Stimulated activated CD8-positive, alpha-beta memory T cell treated with anti-CD3 and anti-CD28 coated beads, Interleukin-7, amount 100 ng/mL, for 48 hours (primary cell): Measurements from ENCODE around the gene CYB5R2.

Experiments
- DNase-seq, 2 donors: peaks; one replicate each; pipeline ENCODE4 v3.0.0-alpha.2; 2020; ENCODE audit warnings: low read depth in 1 of 2; ENCODE audit errors: extremely low read depth in 1 of 2

Gene CYB5R2

GRCh38 chr11:7672960-7673723 lies at the start of gene CYB5R2:
TSS of gene CYB5R2 (minus strand) at chr11:7673500. CDS start at chr11:7672825, 675 bp downstream.
- DNase-seq = no peak

- no peak for DNase-seq
Measured at GRCh38 chr11:7714786-7715185, 41.5 kb upstream of the CYB5R2 start.

- no peak for DNase-seq
Measured at GRCh38 chr11:7706377-7706776, 33.1 kb upstream of the CYB5R2 start, which contains the start of gene OVCH2. TSS of gene OVCH2 (minus strand) at chr11:7706477. CDS start at chr11:7706394, 83 bp downstream.

- DNase-seq = no peak
Measured at GRCh38 chr11:7703740-7704139, 30.4 kb upstream of the CYB5R2 start.

DNA sequence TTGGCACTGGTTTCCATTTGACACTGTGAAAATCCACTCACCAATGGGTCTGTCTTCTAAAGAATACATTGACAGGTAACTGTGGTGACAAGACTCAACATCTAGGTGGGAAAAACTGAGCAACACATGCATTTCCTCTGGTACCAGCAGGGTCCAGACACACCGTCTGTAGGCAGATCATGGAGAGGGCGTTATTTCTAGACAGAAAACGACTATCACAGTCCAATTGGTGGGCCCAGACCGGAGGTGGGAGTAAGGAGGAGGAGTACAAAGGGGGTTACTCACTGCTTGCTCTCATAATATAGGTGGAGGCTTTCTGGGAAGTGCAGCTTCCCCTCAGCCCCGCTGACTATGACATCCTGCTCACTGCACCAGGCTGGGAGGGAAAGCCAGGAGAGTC lies 23.1 kb upstream of the CYB5R2 start:
- no peak for DNase-seq

GRCh38 chr11:7694235-7694634 lies 20.9 kb upstream of the CYB5R2 start:
- DNase-seq = no peak

DNA sequence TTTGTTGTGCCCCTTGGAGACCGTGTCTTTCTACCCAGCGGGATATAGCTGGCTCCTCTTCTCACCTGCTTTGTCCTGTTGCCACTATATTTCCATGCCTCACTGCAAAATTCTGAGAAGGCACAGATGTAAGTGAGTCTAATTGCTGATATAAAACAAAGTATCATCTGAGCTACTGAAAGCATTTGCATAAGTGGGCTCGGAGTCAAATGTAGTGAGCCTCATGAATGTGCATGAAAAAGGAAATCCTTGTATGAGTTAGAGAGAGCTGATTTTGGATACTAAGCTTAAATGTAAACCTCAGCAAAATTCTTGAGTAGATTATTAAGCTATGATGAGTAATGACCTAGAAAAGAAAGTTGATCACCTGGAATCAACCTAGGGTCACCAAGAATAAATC lies 19.1 kb upstream of the CYB5R2 start:
- no peak for DNase-seq

DNA sequence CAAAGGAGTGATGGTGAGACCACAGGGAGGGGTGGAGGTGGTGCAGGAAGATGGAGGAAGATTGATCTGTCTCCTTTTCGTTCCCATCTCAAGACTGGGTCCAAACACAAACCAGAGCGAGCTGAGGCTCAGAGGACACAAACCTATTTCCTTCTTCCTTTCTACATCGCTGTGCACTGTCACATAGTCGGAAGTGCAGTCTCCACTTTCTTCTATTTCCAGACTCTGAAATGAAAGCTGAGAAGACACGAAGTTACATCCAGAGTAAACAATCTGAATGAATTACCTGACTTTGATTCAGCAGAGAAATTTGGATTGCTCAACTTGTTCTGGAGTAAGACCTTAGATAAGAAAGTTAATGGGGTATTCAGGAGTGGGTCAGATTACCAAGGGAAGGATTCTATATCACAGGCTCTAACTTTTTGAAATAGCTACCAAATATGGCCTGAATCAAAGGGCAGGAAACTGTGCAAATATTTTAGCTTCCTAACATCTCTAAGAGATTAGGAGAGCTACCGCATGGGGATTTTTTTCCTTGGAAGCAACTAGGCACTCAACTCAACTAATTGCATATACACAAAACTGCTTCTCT lies 18.6 kb upstream of the CYB5R2 start:
- DNase-seq = no peak

GRCh38 chr11:7690648-7691047 lies 17.3 kb upstream of the CYB5R2 start:
- DNase-seq = no peak

GRCh38 chr11:7689239-7689638 lies 15.9 kb upstream of the CYB5R2 start:
- no peak for DNase-seq

GRCh38 chr11:7688238-7688826 lies 15.0 kb upstream of the CYB5R2 start:
- no peak for DNase-seq

- DNase-seq = no peak
Measured at GRCh38 chr11:7687386-7687785, 14.1 kb upstream of the CYB5R2 start.

- no peak for DNase-seq
Measured at GRCh38 chr11:7686761-7687160, 13.5 kb upstream of the CYB5R2 start.

DNA sequence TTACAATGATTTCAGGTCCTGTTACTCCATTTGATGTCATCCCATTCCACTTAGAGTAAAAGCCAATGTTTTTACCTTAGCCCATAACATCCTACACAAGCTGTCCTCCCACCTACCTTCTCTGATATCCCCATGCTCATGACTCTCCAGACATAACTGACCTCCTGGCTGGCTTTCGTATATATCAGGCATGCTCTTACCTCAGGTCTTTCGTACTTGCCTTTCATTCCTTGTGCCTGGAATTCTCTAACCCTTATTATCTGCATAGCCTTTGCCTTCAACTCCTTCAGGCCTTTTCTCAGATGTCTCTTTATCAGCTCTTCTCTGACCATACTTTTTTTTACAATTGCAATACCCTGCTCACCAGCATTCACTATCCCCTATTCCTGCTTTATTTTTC lies 10.3 kb upstream of the CYB5R2 start:
- DNase-seq = no peak

DNA sequence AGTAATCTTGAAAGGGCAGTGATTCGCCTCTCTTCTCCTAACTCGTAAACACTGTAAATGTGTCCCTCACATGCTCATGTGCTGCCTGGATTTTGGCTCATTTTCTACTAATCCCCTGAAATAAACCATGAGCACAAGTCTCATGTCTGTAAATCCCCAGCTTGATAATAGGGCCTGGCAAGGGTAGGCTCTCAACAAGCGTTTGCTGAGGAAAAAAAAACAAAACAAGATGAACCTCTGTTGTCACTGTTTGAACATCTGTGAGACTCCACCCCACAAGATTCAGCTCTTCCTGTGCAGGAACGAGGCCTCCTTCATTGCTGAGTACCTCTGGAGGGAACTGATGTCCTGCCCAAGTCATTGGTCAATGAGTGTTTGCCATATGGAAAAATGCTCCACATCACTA lies 4.5 kb upstream of the CYB5R2 start:
- no peak for DNase-seq

- no peak for DNase-seq
Measured at GRCh38 chr11:7677071-7677470, 3.8 kb upstream of the CYB5R2 start.

DNA sequence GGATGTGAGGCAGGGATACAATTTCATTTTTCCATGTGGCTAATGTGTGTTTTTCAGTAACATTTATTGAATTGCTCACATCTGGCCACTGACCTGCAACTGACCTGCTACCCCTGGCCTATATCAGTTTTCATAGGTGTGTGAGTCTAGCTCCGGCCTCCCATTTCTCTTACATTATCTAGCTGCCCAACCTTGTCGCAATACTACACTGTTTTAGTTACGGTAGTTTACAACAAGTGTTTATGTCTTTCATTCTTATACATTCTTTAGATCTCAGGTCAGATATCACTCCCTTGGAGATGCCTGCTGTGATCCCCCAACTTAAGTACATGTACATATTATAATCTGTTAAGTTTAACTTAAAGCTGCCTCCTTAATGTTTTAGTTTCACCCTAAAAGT lies 2.3 kb upstream of the CYB5R2 start:
- DNase-seq = no peak

DNA sequence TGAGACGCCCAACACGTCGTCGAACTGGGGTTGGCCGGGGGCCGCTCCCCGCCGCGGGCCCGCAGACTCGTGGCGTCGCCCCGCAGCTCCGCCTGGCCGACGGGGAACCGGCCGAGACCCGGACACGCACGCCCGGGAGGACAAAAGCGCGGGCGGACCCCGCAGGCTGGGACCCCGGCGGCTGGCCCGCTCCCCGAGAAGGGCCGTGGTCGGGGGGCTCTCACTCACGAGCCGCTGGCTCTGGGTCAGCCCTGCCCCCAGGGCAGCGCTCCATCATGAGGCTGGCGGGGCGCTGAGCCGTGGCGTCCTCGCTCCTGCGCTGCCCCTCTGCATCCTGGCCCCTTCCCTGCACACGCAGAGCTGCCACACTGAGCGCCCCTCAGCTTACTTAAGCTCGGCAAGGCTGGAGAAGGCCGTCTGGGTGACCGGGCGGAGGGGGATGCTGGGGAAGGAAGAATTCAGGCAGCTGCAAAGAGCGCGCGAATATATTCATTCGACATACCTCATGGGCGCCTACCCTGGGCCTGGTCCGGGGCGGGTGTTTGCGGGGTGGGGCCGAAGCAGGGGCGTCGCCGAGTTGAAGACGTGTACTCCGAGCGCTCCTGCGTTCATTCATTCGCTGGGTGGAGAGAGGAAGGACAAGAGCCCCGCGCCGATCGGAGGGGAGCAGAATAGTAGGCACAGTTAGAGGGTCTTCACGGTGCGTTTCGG lies 579 bp upstream of the CYB5R2 start:
- no peak for DNase-seq

DNA sequence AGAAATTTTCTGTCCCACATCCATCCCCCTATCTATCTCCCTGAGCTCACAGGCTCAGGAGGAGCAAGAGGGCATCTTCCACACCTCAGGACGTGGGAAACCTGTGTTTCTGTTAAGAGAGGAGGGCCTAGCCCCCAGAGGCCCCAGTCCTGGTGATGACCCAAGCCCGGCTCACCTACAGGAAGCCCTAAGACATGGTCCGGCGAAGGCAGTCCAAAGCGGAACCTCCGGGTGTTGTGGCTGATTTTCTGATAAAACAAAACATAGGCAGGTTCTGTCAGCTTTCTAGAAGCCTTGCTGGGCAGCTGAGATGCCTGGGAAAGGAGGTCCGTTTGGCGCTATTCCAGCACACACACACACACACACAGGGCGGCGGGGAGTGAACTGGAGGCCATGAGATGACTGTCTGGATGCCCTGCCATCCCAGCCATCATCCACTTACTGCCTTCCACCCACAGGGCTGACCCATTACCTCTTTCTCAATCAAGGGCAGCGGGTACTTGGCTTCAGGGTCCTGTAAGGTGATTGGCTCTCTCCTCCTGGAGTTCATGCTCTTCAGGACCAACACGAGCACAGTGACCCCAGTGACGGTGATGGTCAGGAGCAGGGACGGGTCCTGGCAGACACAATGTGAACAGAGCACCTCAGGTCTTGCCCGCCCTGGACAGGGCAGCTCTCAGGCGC lies 882 bp downstream of the CYB5R2 start:
- no peak for DNase-seq

GRCh38 chr11:7671347-7672215 lies 1.7 kb downstream of the CYB5R2 start:
- no peak for DNase-seq
